ENCODE measurements around the gene ABHD2. TPM values are rescaled to one million over a fixed set of nuclear protein-coding genes. Genes with fewer than 3 reads are reported as not detected.
"Not testable (repeated sequence)": the region's sequence is repeated elsewhere in the genome, so short reads cannot be mapped to it uniquely, and the experiment has no call there.

Gene ABHD2
- total RNA-seq, 1 donor from 2014 or later, result 69.9 TPM

GRCh38 chr15:89111961-89112340 is 23.7 kb downstream of the ABHD2 start:
- intact Hi-C loops (cut with DNase I), result loop anchor here (2.0 kb wide), 1 partner anchor 15 kb away; no protein-coding TSS in a partner anchor
- ATAC-seq (no peak), DNase-seq (ENCODE audit: missing footprints) (no peak)

- ATAC-seq (peak; percentile 21), DNase-seq (ENCODE audit: missing footprints) (no peak)
- intact Hi-C loops (cut with DNase I), result loop anchor here (2.0 kb wide), 1 partner anchor 14 kb away; no protein-coding TSS in a partner anchor
Measured at GRCh38 chr15:89112341-89112971, 24.2 kb downstream of the ABHD2 start.

- DNase-seq (ENCODE audit: missing footprints) (no peak), ATAC-seq (no peak)
- intact Hi-C loops (cut with DNase I), result loop anchor here (2.0 kb wide), 1 partner anchor 13 kb away; no protein-coding TSS in a partner anchor
Measured at GRCh38 chr15:89113296-89114024, 25.2 kb downstream of the ABHD2 start.

- intact Hi-C loops (cut with DNase I), result no loop called here
- DNase-seq (ENCODE audit: missing footprints), result no peak
- no peak for ATAC-seq
Measured at GRCh38 chr15:89114990-89115389, 26.7 kb downstream of the ABHD2 start.

- intact Hi-C loops (cut with DNase I), result no loop called here
- ATAC-seq (no peak), DNase-seq (ENCODE audit: missing footprints) (no peak)
Measured at GRCh38 chr15:89115547-89115946, 27.3 kb downstream of the ABHD2 start.

GRCh38 chr15:89116404-89116803 is 28.1 kb downstream of the ABHD2 start:
- DNase-seq (ENCODE audit: missing footprints), result no peak
- intact Hi-C loops (cut with DNase I), result no loop called here
- ATAC-seq, result peak; percentile 75

- DNase-seq (ENCODE audit: missing footprints), result no peak
- intact Hi-C loops (cut with DNase I), result no loop called here
Measured at GRCh38 chr15:89117790-89118189, 29.5 kb downstream of the ABHD2 start.

GRCh38 chr15:89118481-89118989 is 30.3 kb downstream of the ABHD2 start:
- intact Hi-C loops (cut with DNase I), result no loop called here
- ATAC-seq, result no peak

More at GRCh38 chr15:89117790-89118189, 29.5 kb downstream of the ABHD2 start:
- no peak for ATAC-seq

GRCh38 chr15:89119489-89120478 is 31.5 kb downstream of the ABHD2 start:
- intact Hi-C loops (cut with DNase I), result no loop called here
- no peak for DNase-seq (ENCODE audit: missing footprints)
- peak; percentile 43 for ATAC-seq

More at GRCh38 chr15:89118481-89118989, 30.3 kb downstream of the ABHD2 start:
- DNase-seq (ENCODE audit: missing footprints), result no peak

GRCh38 chr15:89120479-89121000 is 32.3 kb downstream of the ABHD2 start:
- not testable (repeated sequence) for ATAC-seq

GRCh38 chr15:89121414-89121813 is 33.2 kb downstream of the ABHD2 start:
- intact Hi-C loops (cut with DNase I), result no loop called here
- DNase-seq (ENCODE audit: missing footprints) (no peak), ATAC-seq (no peak)

More at GRCh38 chr15:89120479-89121000, 32.3 kb downstream of the ABHD2 start:
- DNase-seq (ENCODE audit: missing footprints); intact Hi-C loops (cut with DNase I): not testable (repeated sequence)

GRCh38 chr15:89122505-89123180 is 34.4 kb downstream of the ABHD2 start:
- intact Hi-C loops (cut with DNase I), result no loop called here
- DNase-seq (ENCODE audit: missing footprints) (no peak), ATAC-seq (no peak)

- DNase-seq (ENCODE audit: missing footprints), result no peak
- intact Hi-C loops (cut with DNase I), result no loop called here
- no peak for ATAC-seq
Measured at GRCh38 chr15:89123181-89123525, 34.9 kb downstream of the ABHD2 start.

- intact Hi-C loops (cut with DNase I), result no loop called here
- ATAC-seq (peak; percentile 38), DNase-seq (ENCODE audit: missing footprints) (no peak)
Measured at GRCh38 chr15:89125088-89125826, 37.0 kb downstream of the ABHD2 start.

GRCh38 chr15:89126009-89126408 is 37.8 kb downstream of the ABHD2 start:
- DNase-seq (ENCODE audit: missing footprints), result no peak
- intact Hi-C loops (cut with DNase I), result loop anchor here (2.0 kb wide), 1 partner anchor 13 kb away; no protein-coding TSS in a partner anchor
- no peak for ATAC-seq

- no peak for DNase-seq (ENCODE audit: missing footprints)
- intact Hi-C loops (cut with DNase I), result loop anchor here (2.0 kb wide), 1 partner anchor 14 kb away; no protein-coding TSS in a partner anchor
- peak; percentile 21 for ATAC-seq
Measured at GRCh38 chr15:89127054-89127702, 38.9 kb downstream of the ABHD2 start.
